Activated B cell treated with CpG ODN at 0.5 μM for 24 hours (primary cell): ENCODE data around the gene C17orf75. TPM values are rescaled to one million over a fixed set of nuclear protein-coding genes. Genes with fewer than 3 reads are reported as not detected.
"Not testable (repeated sequence)": the region's sequence is repeated elsewhere in the genome, so short reads cannot be mapped to it uniquely, and the experiment has no call there.

Experiments
- ATAC-seq: fragments of 200-7000 bp; cut with Tn5 transposase; one replicate; pipeline ENCODE4 v1.10.0; 2021; ENCODE audit warnings: low read depth, mild to moderate bottlenecking, moderate library complexity
- CTCF ChIA-PET: fragments of 350-600 bp; sonication (Branson Sonifier 250); formaldehyde crosslinking; loops from one replicate; lab custom pipeline; 2021; ENCODE audit warnings: antibody characterized with exemption; lab: Charles Lee
- POLR2A ChIA-PET: fragments of 350-600 bp; sonication (Branson Sonifier 250); formaldehyde crosslinking; loops from one replicate; lab custom pipeline; 2021; ENCODE audit warnings: antibody characterized with exemption; lab: Charles Lee
- DNase-seq: peaks from one replicate; pipeline ENCODE4 v3.0.0; 2022
- H3K27ac Mint-ChIP-seq: one replicate; pipeline ENCODE4 v1.8.0; 2020; ENCODE audit warnings: mixed read lengths
- H3K27me3 Mint-ChIP-seq: one replicate; pipeline ENCODE4 v1.8.0; 2021; ENCODE audit warnings: mixed read lengths
- H3K36me3 Mint-ChIP-seq: one replicate; pipeline ENCODE4 v1.8.0; 2021; ENCODE audit warnings: low read depth, mixed read lengths
- H3K4me1 Mint-ChIP-seq: one replicate; pipeline ENCODE4 v1.8.0; 2021; ENCODE audit warnings: mixed read lengths
- H3K4me3 Mint-ChIP-seq: one replicate; pipeline ENCODE4 v1.8.0; 2020; ENCODE audit warnings: mild to moderate bottlenecking, mixed read lengths
- H3K9me3 Mint-ChIP-seq: one replicate; pipeline ENCODE4 v1.8.0; 2020; ENCODE audit warnings: mixed read lengths
- intact Hi-C: fragments of 100-400 bp; cut with micrococcal nuclease; formaldehyde crosslinking; loops from one replicate; pipeline ENCODE4 v1.15.1; 2024
- total RNA-seq: library from RNA; stranded (reverse); gene quantifications from 2 replicates; pipeline ENCODE4 v1.2.3, GENCODE V29; 2022
- TF ChIP-seq, protein P1 (sequence below): fragments of 200-600 bp; IDR thresholded peaks from one replicate; pipeline ENCODE4 v1.8.0; 2022; ENCODE audit warnings: antibody characterized with exemption, mild to moderate bottlenecking

Gene C17orf75
- total RNA-seq, 1 donor from 2014 or later: 23.0 TPM

- H3K27ac Mint-ChIP-seq: no peak overlapping the region
- TF ChIP-seq, protein P1, sequence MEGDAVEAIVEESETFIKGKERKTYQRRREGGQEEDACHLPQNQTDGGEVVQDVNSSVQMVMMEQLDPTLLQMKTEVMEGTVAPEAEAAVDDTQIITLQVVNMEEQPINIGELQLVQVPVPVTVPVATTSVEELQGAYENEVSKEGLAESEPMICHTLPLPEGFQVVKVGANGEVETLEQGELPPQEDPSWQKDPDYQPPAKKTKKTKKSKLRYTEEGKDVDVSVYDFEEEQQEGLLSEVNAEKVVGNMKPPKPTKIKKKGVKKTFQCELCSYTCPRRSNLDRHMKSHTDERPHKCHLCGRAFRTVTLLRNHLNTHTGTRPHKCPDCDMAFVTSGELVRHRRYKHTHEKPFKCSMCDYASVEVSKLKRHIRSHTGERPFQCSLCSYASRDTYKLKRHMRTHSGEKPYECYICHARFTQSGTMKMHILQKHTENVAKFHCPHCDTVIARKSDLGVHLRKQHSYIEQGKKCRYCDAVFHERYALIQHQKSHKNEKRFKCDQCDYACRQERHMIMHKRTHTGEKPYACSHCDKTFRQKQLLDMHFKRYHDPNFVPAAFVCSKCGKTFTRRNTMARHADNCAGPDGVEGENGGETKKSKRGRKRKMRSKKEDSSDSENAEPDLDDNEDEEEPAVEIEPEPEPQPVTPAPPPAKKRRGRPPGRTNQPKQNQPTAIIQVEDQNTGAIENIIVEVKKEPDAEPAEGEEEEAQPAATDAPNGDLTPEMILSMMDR: no peak
- CTCF ChIA-PET: no interaction called here
- H3K4me3 Mint-ChIP-seq: no peak overlapping the region
- no peaks in the 10 kb centered on the region for H3K27me3 Mint-ChIP-seq
- ATAC-seq (no peak), DNase-seq (no peak)
- intact Hi-C loops: no loop called here
- peaks cover 81% of the 10 kb centered on the region for H3K36me3 Mint-ChIP-seq
- H3K4me1 Mint-ChIP-seq: peaks cover 35% of the 10 kb centered on the region
- no peaks in the 10 kb centered on the region for H3K9me3 Mint-ChIP-seq
- POLR2A ChIA-PET: no interaction called here
These were observed 15.6 kb upstream of the C17orf75 start for GRCh38 chr17:32357615-32358014.

DNA sequence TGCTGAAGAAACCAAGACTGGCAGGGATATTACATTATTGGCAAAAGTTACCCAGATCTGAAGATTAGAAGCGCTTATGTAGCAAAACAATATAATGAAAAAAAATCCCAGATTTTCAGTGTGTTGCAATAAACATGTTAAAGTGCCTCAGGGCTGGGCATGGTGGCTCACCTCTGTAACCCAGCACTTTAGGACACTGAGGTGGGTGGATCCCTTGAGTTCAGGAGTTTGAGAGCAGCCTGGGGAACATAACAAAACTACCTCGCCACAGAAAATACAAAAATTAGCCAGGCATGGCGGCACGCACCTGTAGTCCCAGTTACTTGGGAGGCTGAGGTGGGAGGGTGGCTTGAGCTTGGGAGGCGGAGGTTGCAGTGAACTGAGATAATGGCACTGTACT, 14.8 kb upstream of the C17orf75 start:
- ChIA-PET POLR2A (interaction anchor here (0.7 kb wide), 1 partner anchor 17 kb away, joined by 6 read pairs; no protein-coding TSS in a partner anchor), CTCF (no interaction called here)
- DNase-seq: no peak
- no peaks in the 10 kb centered on the region for H3K27me3 Mint-ChIP-seq
- H3K36me3 Mint-ChIP-seq: peaks cover 80% of the 10 kb centered on the region
- intact Hi-C loops: no loop called here
- no peak overlapping the region for H3K27ac Mint-ChIP-seq
- H3K9me3 Mint-ChIP-seq: no peaks in the 10 kb centered on the region
- TF ChIP-seq, protein P1: no peak
- no peak overlapping the region for H3K4me3 Mint-ChIP-seq
- ATAC-seq: no peak
- H3K4me1 Mint-ChIP-seq: peaks cover 44% of the 10 kb centered on the region

DNA sequence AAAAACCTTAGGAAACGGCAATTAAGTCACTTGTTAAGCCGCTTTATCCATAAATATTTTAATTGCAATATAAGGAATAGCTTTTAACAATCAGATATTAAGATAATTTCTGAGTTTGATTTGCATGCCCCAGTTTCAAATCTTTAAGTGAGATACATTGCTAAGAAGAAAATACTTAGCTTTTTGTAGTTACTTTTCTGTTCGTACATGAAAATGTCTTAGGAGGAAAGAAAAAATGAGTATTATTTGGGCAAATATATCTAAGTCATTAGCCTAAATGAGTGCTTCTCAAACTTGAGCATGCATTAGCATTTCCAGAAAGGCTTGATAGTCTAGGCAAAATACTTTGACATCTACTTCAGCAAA, 14.4 kb upstream of the C17orf75 start:
- H3K36me3 Mint-ChIP-seq: peaks cover 81% of the 10 kb centered on the region
- DNase-seq: no peak
- ATAC-seq: no peak
- intact Hi-C loops: no loop called here
- H3K4me3 Mint-ChIP-seq: no peak overlapping the region
- no peaks in the 10 kb centered on the region for H3K9me3 Mint-ChIP-seq
- no peak overlapping the region for H3K27ac Mint-ChIP-seq
- CTCF ChIA-PET: no interaction called here
- POLR2A ChIA-PET: interaction anchor here (0.7 kb wide), 1 partner anchor 17 kb away, joined by 6 read pairs; no protein-coding TSS in a partner anchor
- H3K27me3 Mint-ChIP-seq: no peaks in the 10 kb centered on the region
- H3K4me1 Mint-ChIP-seq: peaks cover 48% of the 10 kb centered on the region
- TF ChIP-seq, protein P1: no peak

DNA sequence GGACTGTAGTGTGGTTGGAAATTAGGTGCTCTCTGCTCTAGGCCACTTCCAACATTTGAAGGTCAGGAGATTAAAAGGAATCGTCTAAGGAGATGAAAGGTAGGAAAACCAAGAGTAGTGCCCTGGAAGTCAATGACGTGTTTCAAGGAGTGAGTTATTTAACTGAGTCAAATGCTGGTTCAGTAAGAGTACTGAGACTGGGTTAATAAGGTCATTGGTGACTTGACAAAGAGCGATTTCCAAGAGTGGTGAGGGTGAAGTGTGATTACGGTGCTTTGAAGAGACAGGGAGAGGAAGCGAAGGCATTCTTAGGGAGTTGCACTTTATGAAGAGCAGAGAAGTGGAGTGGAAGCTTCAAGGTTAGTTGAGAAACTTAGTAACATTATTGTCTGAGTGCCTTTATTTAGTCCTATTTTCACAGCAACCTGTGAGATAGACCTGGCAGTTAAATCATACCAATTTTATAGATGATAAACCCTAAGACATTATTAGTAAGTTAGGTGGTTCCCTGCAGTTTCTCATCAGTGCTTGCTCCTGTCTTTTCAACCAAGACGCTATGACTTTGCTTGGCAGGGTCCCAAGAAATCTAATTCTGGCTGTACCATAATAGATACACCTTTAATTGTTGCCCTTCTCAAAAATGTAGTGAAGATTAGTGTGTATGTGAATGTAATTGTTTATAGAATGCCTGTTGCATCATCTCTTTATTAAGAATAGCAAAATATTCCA, 13.8 kb upstream of the C17orf75 start:
- intact Hi-C loops: no loop called here
- ATAC-seq (no peak), DNase-seq (no peak)
- TF ChIP-seq, protein P1: no peak
- H3K4me3 Mint-ChIP-seq: no peak overlapping the region
- ChIA-PET CTCF (no interaction called here), POLR2A (interaction anchor here (0.7 kb wide), 1 partner anchor 101 kb away, joined by 3 read pairs; no protein-coding TSS in a partner anchor)
- no peak overlapping the region for H3K27ac Mint-ChIP-seq
- H3K27me3 Mint-ChIP-seq: no peaks in the 10 kb centered on the region
- peaks cover 78% of the 10 kb centered on the region for H3K36me3 Mint-ChIP-seq
- no peaks in the 10 kb centered on the region for H3K9me3 Mint-ChIP-seq
- peaks cover 49% of the 10 kb centered on the region for H3K4me1 Mint-ChIP-seq

- CTCF ChIA-PET, DNase-seq, H3K27me3 Mint-ChIP-seq, H3K9me3 Mint-ChIP-seq, intact Hi-C loops, POLR2A ChIA-PET, H3K27ac Mint-ChIP-seq, ATAC-seq: not testable (repeated sequence)
- Mint-ChIP-seq H3K4me3 (peak overlapping the region; percentile 98), H3K36me3 (peaks cover 66% of the 10 kb centered on the region), H3K4me1 (peaks cover 59% of the 10 kb centered on the region)
These were observed 10.8 kb upstream of the C17orf75 start for GRCh38 chr17:32352734-32353133.
